Breast epithelium (tissue), 4 donors: ENCODE results near the gene ALG2. TPM values are rescaled to one million over a fixed set of nuclear protein-coding genes. Genes with fewer than 3 reads are reported as not detected.

Experiments used
- DNase-seq, 2 donors: peaks; one replicate each; pipeline ENCODE4 v3.0.0-alpha.2; 2019; ENCODE audit warnings: low spot score in 2 of 2
- H3K27ac ChIP-seq, 2 donors: fragments of 200-600 bp; sonication (generic) in 1 of 2; one replicate each; pipeline ENCODE4 v1.5.1; 2016 to 2019; ENCODE audit warnings: mild to moderate bottlenecking in 1 of 2
- H3K27me3 ChIP-seq, 2 donors: fragments of 200-600 bp; sonication (generic) in 1 of 2; one replicate each; pipeline versions ENCODE4 v1.5.1 to v1.6.0; 2017 to 2019; ENCODE audit warnings: control low read depth in 1 of 2, mild to moderate bottlenecking in 1 of 2
- H3K36me3 ChIP-seq: fragments of 200-600 bp; one replicate; pipeline ENCODE4 v1.5.1; 2019
- H3K4me1 ChIP-seq, 2 donors: fragments of 200-600 bp; sonication (generic); one replicate each; pipeline ENCODE4 v1.5.1; 2016 to 2019; ENCODE audit warnings: control low read depth in 1 of 2
- H3K4me3 ChIP-seq, 3 donors: fragments of 200-600 bp; sonication (generic); 1 replicate in 2 of 3; 2 replicates in 1 of 3; pipeline ENCODE4 v1.5.1; 2016 to 2019; ENCODE audit warnings: mild to moderate bottlenecking in 3 of 3, moderate library complexity in 2 of 3
- H3K9me3 ChIP-seq, 2 donors: fragments of 200-600 bp; sonication (generic) in 1 of 2; one replicate each; pipeline ENCODE4 v1.5.1; 2016 to 2019; ENCODE audit warnings: control low read depth in 1 of 2
- POLR2A ChIP-seq: fragments of 450-650 bp; IDR thresholded peaks from one replicate; pipeline ENCODE4 v1.6.1; 2016; ENCODE audit warnings: antibody characterized with exemption, mild to moderate bottlenecking, moderate library complexity
- POLR2AphosphoS5 ChIP-seq, 3 donors: sonication (generic); formaldehyde crosslinking; IDR thresholded peaks; one replicate each; pipeline ENCODE4 v1.6.1; 2017; ENCODE audit warnings: antibody characterized with exemption in 3 of 3
- intact Hi-C: fragments of 100-400 bp; cut with DNase I; formaldehyde crosslinking; loops from one replicate; pipeline ENCODE4 v1.15.1; 2023; ENCODE audit warnings: low total_unique reads
- total RNA-seq, 3 donors: library from RNA; depleted of rRNA; stranded (reverse); fragments of >200 nt; gene quantifications; one replicate each; pipeline ENCODE4 v1.1.0, GENCODE V29; 2016
- TF ChIP-seq, protein P1 (sequence below), 3 donors: fragments of 450-650 bp; IDR thresholded peaks; one replicate each; pipeline ENCODE4 v1.5.1; 2016 to 2017; ENCODE audit warnings: antibody characterized with exemption in 3 of 3, mild to moderate bottlenecking in 3 of 3, moderate library complexity in 3 of 3

Gene ALG2
- total RNA-seq, 3 donors from 2014 or later = 30.2 to 44.5 (median 40.3) TPM

DNA sequence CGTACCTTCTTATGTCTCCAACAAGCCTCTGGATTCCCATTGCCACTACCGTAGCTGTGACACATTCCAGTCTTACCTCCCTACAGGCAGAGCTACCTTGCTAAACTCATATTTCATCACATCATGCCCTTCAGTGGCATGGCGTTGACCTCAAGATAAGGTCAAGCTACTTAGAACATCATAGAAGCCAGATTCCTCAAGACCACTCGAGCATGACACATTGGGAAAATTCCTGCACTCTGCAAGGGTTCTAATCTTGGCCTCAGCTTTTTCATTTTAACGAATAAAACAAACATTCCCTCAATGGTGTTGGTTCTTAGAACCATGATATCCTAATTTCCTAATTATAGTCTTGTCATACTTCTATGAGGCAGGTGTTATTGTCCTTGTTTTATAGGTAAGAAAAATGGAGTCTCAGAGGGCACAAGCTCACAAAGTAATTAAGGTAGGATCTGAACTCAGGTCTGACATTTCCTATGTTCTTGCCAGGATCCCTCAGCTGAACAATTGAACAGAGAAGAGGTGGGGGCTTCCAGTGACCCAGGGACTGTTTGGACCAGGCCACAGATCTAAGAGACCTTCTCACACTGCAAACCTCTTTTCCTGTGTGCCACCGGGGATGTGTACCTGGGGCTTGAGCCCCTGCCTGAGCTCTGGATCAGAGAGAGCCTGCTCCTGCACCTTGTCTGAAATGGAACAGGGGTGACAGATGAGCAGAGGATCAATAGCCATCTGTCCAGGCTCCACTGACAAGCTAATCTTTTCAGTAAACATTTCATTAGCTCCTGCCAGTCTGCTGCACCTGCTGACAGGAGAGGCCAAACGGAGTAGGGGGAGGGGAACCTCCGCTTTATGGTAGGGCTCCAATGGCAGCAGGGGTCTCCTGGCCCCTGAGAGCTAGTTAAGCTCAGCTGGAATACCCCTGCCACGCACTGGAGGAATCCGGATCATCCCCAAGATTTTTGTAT lies 49.3 kb downstream of the ALG2 start:
- DNase-seq = no peak
- Histone ChIP-seq H3K4me1 (no peaks in the 10 kb centered on the region), H3K36me3 (no peaks in the 10 kb centered on the region), H3K27me3 (no peaks in the 10 kb centered on the region), H3K9me3 (no peaks in the 10 kb centered on the region), H3K4me3 (no peak overlapping the region), H3K27ac (no peak overlapping the region)
- TF ChIP-seq POLR2A = no peak
- no peak for TF ChIP-seq POLR2AphosphoS5 (IDR thresholded peaks at IDR 0.05)
- TF ChIP-seq, protein P1, sequence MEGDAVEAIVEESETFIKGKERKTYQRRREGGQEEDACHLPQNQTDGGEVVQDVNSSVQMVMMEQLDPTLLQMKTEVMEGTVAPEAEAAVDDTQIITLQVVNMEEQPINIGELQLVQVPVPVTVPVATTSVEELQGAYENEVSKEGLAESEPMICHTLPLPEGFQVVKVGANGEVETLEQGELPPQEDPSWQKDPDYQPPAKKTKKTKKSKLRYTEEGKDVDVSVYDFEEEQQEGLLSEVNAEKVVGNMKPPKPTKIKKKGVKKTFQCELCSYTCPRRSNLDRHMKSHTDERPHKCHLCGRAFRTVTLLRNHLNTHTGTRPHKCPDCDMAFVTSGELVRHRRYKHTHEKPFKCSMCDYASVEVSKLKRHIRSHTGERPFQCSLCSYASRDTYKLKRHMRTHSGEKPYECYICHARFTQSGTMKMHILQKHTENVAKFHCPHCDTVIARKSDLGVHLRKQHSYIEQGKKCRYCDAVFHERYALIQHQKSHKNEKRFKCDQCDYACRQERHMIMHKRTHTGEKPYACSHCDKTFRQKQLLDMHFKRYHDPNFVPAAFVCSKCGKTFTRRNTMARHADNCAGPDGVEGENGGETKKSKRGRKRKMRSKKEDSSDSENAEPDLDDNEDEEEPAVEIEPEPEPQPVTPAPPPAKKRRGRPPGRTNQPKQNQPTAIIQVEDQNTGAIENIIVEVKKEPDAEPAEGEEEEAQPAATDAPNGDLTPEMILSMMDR (IDR thresholded peaks at IDR 0.05) = no peak
- intact Hi-C loops = no loop called here

DNA sequence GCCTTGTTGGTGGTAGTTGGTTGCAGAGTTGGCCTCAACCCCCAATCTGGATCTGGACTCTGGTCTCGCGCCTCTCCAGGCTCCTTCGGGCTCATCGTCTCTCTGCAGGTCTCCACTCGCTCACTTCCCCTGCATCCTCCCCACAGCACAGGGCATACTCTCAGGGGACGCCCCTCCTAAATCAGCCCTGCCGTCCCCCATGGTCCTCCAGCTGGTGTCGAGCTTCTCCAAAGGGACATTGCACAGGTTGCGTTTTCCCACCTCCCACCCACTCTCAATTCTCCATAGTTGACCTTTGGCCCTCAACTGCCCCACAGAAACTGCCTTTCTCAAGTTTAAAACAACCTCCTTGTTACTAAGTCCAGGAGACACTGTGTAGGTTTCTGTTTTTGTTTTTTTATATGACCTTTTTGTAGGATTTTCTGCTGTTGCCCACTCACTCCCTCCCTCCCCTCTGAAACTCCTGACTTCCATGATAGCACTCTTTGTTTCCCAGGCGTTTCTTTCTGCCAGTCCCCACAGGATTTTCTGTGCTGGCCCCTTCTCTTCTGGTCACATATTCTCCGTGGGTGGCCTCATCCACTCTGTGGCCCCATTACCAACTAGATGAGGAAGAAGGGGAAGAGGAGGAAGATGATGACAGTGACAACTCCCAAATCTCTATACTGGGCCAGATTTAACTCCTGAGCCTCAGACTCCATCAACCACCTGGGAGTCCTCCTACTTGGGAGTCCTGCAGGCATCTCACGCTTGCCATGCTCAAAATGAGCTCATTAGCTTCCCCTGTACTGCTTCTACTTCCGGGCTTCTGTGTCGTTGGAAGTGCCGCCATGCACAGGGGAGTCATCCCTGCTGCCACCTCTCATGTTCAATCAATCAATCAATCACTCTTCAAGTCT lies 50.3 kb downstream of the ALG2 start:
- intact Hi-C loops = no loop called here
- no peak overlapping the region for H3K4me3 ChIP-seq
- DNase-seq = no peak
- TF ChIP-seq POLR2A (no peak), POLR2AphosphoS5 (IDR thresholded peaks at IDR 0.05) (no peak)
- TF ChIP-seq, protein P1 (IDR thresholded peaks at IDR 0.05) = no peak
- H3K4me1 ChIP-seq = no peaks in the 10 kb centered on the region
- H3K27ac ChIP-seq = no peak overlapping the region
- H3K9me3 ChIP-seq = no peaks in the 10 kb centered on the region
- H3K27me3 ChIP-seq = no peaks in the 10 kb centered on the region
- H3K36me3 ChIP-seq = no peaks in the 10 kb centered on the region

DNA sequence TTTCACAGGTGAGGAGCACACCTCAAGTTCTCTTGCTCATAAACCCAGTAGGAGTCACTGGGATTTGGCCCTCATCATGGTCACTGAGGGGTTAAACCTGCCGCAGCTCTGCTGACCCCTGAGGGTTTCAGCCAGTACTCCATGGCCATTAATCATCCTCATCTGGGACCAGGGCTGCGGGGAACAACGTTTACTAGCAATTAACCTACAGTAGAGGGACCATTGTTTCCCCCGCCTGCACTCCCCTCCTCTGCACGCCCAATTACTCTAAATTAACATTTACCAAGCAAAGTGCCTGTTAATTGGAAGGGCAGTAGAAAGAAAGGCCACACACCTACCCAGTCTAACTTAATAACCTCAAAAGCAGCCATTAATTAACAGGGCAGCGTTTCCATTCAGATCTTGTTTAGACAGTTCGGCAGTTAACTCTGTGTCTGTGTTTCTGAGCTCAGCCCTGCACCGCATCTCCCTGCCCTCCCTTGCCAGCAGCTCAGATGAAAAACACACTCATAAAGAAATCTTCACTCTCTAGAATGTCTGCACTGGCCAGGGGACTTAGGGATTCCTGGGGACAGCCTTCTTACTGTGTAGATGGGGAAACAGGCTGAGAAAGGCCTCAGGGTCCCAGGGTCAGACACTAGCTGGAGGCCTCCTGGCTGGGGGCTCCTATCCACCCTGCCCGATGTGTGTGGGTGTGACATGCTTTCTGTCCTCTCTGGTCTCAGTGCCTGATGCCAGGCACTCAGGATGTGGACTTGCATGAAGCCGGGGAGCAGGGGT lies 51.6 kb downstream of the ALG2 start:
- intact Hi-C loops = loop anchor here (5.0 kb wide), 1 partner anchor 1292 kb away; no protein-coding TSS in a partner anchor
- no peak for TF ChIP-seq POLR2AphosphoS5 (IDR thresholded peaks at IDR 0.05)
- TF ChIP-seq, protein P1 (IDR thresholded peaks at IDR 0.05) = no peak
- TF ChIP-seq POLR2A = no peak
- no peak overlapping the region for H3K4me3 ChIP-seq
- no peaks in the 10 kb centered on the region for H3K4me1 ChIP-seq
- no peak overlapping the region for H3K27ac ChIP-seq
- H3K9me3 ChIP-seq = no peaks in the 10 kb centered on the region
- H3K36me3 ChIP-seq = no peaks in the 10 kb centered on the region
- no peak for DNase-seq
- no peaks in the 10 kb centered on the region for H3K27me3 ChIP-seq

DNA sequence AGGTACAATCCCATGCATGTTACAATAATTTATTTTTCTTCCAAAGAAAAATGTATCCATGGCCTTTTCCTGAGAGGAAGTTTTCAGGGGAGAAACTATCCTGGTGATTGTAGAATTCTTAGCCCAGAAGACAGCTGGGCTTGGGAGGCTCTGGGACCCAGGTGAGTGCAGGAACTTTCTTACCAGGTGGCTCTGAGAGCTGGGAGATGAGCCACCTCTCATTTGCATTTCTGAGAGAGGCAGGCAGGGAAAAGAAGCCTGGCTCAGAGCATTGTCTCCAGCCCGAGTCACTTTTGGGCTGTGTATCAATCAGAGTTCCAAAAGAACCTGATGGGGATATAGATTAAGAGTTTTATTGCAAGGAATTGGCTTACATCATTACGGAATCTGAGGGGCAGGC lies 52.7 kb downstream of the ALG2 start:
- no peaks in the 10 kb centered on the region for H3K9me3 ChIP-seq
- no peak overlapping the region for H3K4me3 ChIP-seq
- intact Hi-C loops = loop anchor here (5.0 kb wide), 1 partner anchor 1293 kb away; no protein-coding TSS in a partner anchor
- H3K27ac ChIP-seq = no peak overlapping the region
- TF ChIP-seq POLR2AphosphoS5 (IDR thresholded peaks at IDR 0.05) (no peak), POLR2A (no peak)
- TF ChIP-seq, protein P1 (IDR thresholded peaks at IDR 0.05) = no peak
- DNase-seq = no peak
- no peaks in the 10 kb centered on the region for H3K4me1 ChIP-seq
- H3K36me3 ChIP-seq = no peaks in the 10 kb centered on the region
- no peaks in the 10 kb centered on the region for H3K27me3 ChIP-seq
